ENCODE measurements around the gene CPED1. TPM values are rescaled to one million over a fixed set of nuclear protein-coding genes. Genes with fewer than 3 reads are reported as not detected.

Gene CPED1
- total RNA-seq, 4 donors from 2014 or later, result 1.3 to 5.6 (median 3.6) TPM

GRCh38 chr7:121023194-121023593 is 34.7 kb downstream of the CPED1 start:
- Histone ChIP-seq H3K9me3 (no peaks in the 10 kb centered on the region), H3K4me3 (no peak overlapping the region), H3K4me1 (peaks cover 14% of the 10 kb centered on the region), H3K36me3 (no peaks in the 10 kb centered on the region), H3K27ac (no peak overlapping the region), H3K27me3 (no peaks in the 10 kb centered on the region)
- DNase-seq (ENCODE audit: low spot score in 2 of 2), result no peak
- TF ChIP-seq POLR2A (IDR thresholded peaks at IDR 0.05) (no peak), EP300 (IDR thresholded peaks at IDR 0.05) (no peak), POLR2AphosphoS5 (IDR thresholded peaks at IDR 0.05) (no peak), CTCF (IDR thresholded peaks at IDR 0.05) (no peak)

GRCh38 chr7:121023683-121024511 is 35.4 kb downstream of the CPED1 start:
- H3K36me3 ChIP-seq, result no peaks in the 10 kb centered on the region
- H3K4me1 ChIP-seq, result peaks cover 14% of the 10 kb centered on the region
- H3K27ac ChIP-seq, result peak overlapping the region; percentile 34
- DNase-seq (ENCODE audit: low spot score in 2 of 2), result no peak
- no peak overlapping the region for H3K4me3 ChIP-seq
- WGBS, result 48% methylated on average over 8 of the region's 8 CpGs
- no peak for TF ChIP-seq POLR2A (IDR thresholded peaks at IDR 0.05)
- no peaks in the 10 kb centered on the region for H3K9me3 ChIP-seq
- no peaks in the 10 kb centered on the region for H3K27me3 ChIP-seq

GRCh38 chr7:121024611-121025010 is 36.1 kb downstream of the CPED1 start:
- no peaks in the 10 kb centered on the region for H3K9me3 ChIP-seq
- peaks cover 7% of the 10 kb centered on the region for H3K4me1 ChIP-seq
- peak overlapping the region; percentile 34 for H3K27ac ChIP-seq
- DNase-seq (ENCODE audit: low spot score in 2 of 2), result no peak
- no peaks in the 10 kb centered on the region for H3K36me3 ChIP-seq
- TF ChIP-seq EP300 (IDR thresholded peaks at IDR 0.05), result no peak
- TF ChIP-seq CTCF (IDR thresholded peaks at IDR 0.05), result no peak
- 31% methylated on average over 5 of the region's 5 CpGs for WGBS
- no peaks in the 10 kb centered on the region for H3K27me3 ChIP-seq
- H3K4me3 ChIP-seq, result no peak overlapping the region

GRCh38 chr7:121026159-121026558 is 37.6 kb downstream of the CPED1 start:
- Histone ChIP-seq H3K4me1 (peaks cover 5% of the 10 kb centered on the region), H3K4me3 (no peak overlapping the region), H3K27me3 (no peaks in the 10 kb centered on the region), H3K27ac (no peak overlapping the region), H3K36me3 (no peaks in the 10 kb centered on the region), H3K9me3 (no peaks in the 10 kb centered on the region)
- 93% methylated on average over 1 of the region's 1 CpG for WGBS
- TF ChIP-seq CTCF (IDR thresholded peaks at IDR 0.05) (no peak), EP300 (IDR thresholded peaks at IDR 0.05) (no peak), POLR2A (IDR thresholded peaks at IDR 0.05) (no peak), POLR2AphosphoS5 (IDR thresholded peaks at IDR 0.05) (no peak)
- DNase-seq (ENCODE audit: low spot score in 2 of 2), result no peak

GRCh38 chr7:121026577-121027111 is 38.1 kb downstream of the CPED1 start:
- Histone ChIP-seq H3K4me1 (peaks cover 5% of the 10 kb centered on the region), H3K36me3 (no peaks in the 10 kb centered on the region), H3K27me3 (no peaks in the 10 kb centered on the region), H3K27ac (no peak overlapping the region), H3K9me3 (no peaks in the 10 kb centered on the region), H3K4me3 (no peak overlapping the region)
- DNase-seq (ENCODE audit: low spot score in 2 of 2), result no peak
- no peak for TF ChIP-seq CTCF (IDR thresholded peaks at IDR 0.05)
- no peak for TF ChIP-seq POLR2AphosphoS5 (IDR thresholded peaks at IDR 0.05)
- no peak for TF ChIP-seq EP300 (IDR thresholded peaks at IDR 0.05)
- no peak for TF ChIP-seq POLR2A (IDR thresholded peaks at IDR 0.05)
- 97% methylated on average over 3 of the region's 3 CpGs for WGBS

Measured in suprapubic skin (tissue), 4 donors.